ENCODE results near the gene PGAP3.

DNA sequence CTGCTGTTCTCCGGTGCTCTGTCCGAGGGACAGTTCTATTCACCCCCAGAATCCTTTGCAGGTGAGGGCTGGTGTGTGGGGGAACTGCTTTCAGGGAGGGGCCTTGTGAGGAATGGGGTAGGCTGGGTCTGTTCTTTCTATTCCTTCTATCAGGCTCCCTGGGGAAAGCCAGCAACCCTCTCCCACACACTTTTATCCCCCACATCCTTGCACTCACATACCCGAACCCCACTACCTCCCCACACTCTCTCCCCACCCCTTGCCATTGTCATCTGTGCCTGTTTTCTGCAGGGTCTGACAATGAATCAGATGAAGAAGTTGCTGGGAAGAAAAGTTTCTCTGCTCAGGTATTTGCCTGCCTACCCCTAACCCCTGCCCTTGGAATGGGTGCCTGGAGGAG is 29.1 kb downstream of the PGAP3 start:
- TF ChIP-seq, protein P1, sequence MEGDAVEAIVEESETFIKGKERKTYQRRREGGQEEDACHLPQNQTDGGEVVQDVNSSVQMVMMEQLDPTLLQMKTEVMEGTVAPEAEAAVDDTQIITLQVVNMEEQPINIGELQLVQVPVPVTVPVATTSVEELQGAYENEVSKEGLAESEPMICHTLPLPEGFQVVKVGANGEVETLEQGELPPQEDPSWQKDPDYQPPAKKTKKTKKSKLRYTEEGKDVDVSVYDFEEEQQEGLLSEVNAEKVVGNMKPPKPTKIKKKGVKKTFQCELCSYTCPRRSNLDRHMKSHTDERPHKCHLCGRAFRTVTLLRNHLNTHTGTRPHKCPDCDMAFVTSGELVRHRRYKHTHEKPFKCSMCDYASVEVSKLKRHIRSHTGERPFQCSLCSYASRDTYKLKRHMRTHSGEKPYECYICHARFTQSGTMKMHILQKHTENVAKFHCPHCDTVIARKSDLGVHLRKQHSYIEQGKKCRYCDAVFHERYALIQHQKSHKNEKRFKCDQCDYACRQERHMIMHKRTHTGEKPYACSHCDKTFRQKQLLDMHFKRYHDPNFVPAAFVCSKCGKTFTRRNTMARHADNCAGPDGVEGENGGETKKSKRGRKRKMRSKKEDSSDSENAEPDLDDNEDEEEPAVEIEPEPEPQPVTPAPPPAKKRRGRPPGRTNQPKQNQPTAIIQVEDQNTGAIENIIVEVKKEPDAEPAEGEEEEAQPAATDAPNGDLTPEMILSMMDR (IDR thresholded peaks at IDR 0.05; ENCODE audit: insufficient read depth, low read depth, low read length), result no peak
- no peak for TF ChIP-seq EZH2 (IDR thresholded peaks at IDR 0.05; ENCODE audit: insufficient read depth, low read length)
